GM19467 (cell line): Measurements from ENCODE around the gene ACAD8.

Source experiments
- ATAC-seq: cut with Tn5 transposase; IDR thresholded peaks from one replicate; pipeline ENCODE4 v1.9.1; 2021; ENCODE audit warnings: mild to moderate bottlenecking, moderate library complexity; ENCODE audit not compliant: unreplicated experiment

Gene ACAD8

DNA sequence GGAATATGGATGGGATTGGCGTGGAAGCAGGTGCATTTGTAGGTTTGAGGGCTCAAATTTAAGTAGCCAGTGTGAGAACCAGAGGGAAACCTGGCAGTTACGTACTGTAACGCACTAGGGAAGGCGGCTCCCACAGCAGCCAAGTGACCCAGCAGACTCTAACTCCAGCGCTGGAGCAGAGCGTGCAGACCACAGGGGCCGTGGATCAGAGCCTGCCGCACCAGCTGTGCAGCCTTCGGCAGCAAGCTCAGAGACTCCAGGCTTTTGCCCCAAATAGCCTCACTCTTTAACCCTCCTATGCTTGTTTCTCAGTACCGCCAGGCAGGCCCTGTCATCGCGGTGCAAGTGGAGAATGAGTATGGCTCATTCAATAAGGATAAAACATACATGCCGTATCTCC is 35.1 kb downstream of the ACAD8 start:
- no peak for ATAC-seq

DNA sequence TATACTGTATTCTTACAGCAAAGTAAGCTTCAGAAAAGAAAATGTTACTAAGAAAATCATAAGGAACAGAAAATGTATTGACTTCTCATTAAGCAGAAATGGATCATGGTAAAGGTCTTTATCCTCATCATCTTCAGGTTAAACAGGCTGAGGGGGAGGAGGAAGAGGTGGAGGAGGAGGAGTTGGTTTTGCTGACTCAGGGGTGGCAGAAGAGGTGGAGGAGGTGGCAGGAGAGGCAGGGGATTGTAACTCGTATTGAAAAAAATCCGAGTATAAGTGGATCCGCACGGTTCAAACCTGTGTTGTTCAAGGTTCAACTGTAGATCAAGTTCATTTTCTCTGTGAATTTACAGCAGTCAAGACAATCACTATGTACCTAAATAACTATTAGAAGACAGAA is 35.8 kb downstream of the ACAD8 start:
- ATAC-seq = no peak

DNA sequence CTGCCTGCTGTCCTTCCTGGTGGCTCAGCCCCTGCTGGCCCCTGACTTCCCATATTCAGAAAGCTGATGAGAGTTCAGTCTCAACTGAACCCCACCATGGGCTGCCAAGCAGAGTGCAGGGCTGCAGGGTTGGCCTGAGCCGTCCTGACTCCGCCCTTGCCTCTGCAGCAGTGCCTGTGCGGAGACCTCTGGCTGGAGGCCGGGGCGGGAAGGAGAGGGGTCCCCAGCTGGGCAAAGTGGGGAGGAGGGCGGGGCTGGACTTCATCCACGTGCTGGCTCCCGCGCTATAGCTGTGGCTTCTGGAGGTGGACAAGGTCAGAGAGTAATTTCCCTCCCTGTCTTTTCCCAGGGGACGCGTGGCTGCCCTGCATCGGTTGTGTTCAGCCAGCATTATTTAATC is 36.4 kb downstream of the ACAD8 start:
- ATAC-seq = no peak

DNA sequence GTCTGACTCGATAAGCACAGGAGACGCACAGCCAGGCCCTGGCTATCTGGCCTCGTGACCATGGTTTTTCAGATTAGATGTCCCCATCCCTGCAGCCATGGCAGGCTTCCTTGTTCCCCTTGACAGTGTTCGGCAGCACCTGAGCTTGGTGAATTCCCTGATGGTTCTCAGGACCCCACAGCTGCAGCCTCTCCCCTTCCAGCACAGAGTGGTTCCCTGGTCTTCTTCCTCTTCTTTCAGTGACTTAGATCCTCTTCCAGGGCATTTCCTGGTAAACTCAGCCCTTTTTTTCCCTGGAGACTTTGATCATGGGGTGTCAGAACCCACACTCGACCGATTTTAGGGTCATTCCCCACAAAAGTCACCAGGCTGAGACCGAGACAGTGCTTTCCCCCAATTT is 37.3 kb downstream of the ACAD8 start:
- ATAC-seq = no peak

DNA sequence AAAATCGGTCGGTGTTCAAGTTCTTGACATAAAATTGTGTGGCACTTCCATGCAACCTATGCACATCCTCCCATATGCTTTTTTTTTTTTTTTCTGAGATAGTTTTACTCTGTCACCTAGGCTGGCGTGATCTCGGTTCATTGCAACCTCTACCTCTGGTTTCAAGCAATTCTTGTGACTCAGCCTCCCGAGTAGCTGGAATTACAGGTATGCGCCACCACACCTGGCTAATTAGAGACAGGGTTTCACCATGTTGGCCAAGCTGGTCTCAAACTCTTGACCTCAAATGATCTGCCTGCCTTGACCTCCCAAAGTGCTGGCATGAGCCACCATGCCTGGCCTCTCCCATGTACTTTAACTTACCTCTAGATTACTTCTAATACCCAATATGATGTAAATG is 37.8 kb downstream of the ACAD8 start:
- no peak for ATAC-seq

DNA sequence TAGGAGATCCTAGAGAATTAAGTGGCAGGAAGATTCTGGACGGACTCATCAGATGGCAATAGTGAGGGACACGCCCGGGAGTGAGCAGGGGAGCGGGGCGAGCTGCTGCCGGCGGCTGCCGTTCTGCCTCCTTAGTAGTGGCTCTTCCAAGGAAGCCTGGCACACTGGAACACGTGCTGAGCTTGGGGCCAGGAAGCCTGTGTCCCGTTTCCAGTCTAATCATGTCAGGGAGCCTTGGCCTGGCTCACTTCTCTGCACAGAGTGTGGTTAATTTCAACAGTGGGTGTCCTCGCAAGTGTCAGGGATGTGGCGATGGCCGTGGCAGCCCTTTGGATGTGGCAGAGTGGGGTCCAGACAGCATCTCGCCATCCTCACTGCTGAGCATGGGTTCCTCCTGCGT is 39.3 kb downstream of the ACAD8 start:
- ATAC-seq = no peak

DNA sequence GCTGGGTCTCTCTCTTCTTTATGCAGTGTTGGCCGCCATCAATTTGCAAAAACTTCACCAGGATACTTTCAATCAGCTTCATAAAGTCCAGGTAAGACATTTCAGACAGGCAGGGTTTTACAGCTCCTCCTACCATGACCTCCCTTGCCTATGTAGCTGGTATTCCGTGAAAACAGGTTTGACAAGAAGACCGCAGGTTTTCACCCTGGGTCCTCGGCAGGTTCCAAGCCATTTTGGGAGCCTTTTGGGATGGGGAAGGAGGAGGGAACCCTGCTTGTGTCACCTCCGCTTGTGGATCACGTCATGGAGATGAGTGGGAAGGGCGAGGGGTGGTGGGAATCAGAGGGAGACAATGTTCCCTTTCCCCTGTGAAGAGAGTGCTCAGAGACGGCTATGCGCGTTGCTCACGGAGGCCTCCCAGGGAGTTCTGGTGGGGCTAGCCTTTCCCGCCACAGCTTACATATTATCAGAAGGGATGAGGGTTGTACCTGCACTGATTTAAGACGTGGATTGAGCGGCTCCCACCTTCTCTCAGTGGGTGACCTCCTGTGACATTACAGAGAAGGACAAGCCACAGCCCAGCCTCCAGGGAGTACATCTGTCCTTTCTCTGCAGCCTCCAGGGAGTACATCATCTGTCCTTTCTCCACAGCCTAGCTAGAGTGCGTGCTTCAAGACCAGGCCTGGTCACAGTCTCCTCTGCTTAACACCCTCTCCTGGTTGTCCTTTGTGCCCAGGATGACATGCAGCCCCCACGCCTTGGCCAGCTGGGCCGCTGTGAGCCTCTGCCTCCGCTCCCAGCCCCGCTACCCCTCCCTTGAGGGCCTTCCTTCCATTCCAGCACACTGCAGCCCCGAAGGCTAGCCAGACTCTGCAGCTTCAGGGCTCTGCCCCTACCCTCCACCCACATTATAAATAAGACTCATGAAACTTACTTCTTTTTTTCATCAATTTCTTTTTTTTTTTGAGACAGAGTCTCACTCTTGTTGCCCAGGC is 40.0 kb downstream of the ACAD8 start:
- no peak for ATAC-seq

DNA sequence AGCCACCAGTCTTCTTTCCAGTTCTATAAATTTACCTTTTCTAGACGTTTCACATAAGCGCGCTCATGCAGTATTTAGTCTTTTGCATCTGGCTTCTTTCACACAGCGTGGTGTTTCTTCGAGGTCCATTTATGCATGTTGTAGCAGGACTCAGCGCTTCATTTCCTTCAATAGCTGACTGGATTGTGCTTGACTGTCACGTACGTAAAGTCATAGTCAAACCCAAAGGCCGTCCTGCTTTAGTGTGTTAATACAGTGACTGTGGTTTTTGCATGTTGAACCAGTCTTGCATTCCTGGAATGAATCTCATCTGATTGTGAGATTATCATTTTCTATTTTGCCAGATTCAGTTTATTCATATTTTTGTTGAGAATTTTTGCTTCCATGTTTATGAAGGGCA is 41.3 kb downstream of the ACAD8 start:
- ATAC-seq = no peak

DNA sequence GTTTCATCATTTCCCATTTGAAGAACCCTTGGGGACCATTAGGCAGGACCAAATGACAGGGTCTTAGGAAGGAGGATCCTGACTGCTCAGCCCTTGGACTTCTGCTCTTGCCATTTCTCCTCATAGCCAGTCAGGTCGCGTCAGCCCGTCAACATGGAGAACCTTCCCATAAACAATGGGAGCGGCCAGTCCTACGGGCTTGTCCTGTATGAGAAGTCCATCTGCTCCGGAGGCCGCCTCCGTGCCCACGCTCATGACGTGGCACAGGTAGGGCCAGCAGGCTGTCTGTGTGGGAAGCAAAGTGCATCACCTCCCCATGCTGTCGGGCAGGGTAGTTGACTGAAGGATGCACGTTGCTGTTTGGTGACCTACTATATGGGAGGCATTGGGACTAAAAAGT is 58.9 kb downstream of the ACAD8 start:
- ATAC-seq = no peak

DNA sequence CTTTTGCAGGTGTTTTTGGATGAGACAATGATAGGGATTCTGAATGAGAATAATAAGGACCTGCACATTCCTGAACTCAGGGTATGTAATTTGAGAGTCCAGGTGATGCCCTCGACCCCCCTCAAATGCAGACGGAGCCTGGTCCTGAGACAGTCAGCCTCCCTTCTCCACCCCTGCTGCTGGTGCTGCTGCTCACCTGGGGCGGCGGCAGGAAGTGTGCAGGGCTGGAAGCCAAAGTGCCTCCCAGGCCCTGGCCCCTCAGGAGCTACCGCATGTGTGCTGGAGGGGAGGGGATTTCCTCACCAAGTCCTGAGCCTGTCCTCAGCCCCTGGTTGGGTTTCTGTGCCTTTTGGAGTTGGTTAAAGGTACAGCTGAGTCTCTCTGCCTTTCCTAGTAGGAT is 59.4 kb downstream of the ACAD8 start:
- no peak for ATAC-seq

DNA sequence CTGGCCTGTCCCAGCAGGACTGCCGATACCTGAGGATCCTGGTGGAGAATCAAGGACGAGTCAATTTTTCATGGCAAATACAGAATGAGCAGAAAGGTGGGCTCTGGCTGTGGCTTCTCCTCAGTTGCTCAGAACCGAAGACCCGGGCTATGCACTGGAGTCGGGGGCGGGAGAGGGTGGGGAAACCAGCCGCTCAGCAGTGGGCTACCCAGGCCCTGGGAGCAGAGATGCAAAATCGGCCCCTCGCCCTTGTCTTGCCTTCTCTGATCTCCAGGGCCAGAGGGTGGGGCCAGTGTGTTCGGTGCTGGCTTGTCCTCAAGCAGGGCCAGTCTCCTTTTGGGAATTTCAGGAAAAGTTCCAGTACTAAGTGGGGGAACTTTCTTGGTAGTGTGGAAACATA is 60.0 kb downstream of the ACAD8 start:
- no peak for ATAC-seq

DNA sequence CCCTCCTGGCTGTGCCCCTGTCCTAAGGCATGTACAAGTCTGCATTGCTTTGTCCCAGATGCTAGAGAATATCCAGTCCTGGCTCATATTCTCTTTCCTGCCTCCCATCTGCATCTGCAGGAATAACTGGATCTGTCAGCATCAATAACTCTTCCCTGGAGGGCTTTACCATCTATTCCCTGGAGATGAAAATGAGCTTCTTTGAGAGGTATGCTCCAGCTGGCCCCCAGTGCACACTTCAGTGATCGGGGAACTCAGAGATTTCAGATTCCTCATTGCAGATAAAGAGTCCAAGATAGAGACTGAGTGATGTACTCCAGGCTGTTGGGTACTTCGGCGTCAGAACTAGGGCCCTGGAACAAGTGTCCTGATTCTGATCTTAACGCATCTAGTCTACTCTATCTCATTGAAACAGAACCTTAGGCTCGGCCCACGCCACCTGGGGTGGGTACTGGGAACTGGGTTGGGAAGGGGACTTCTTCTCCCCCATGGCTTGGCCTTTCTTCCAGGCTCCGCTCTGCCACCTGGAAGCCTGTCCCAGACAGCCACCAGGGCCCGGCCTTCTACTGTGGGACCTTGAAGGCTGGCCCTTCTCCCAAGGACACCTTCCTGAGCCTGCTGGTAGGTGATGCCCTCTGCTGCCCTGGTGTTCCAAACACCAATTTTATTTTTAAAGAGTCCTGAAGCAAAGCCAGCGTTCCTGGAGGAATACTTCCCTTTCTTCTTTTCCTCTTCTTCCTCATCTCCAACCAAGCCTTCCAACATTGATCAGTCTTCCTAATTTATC is 60.6 kb downstream of the ACAD8 start:
- no peak for ATAC-seq
